K562 (cell line): Measurements from ENCODE around the gene RNASE13. TPM values are rescaled to one million over a fixed set of nuclear protein-coding genes. Genes with fewer than 3 reads are reported as not detected.
A peak's percentile ranks its signal among the peaks of the same experiment; 100 is the strongest.

Source experiments
- HDAC2 ChIP-seq: fragments of 450-650 bp; IDR thresholded peaks from 2 replicates; pipeline ENCODE4 v1.6.1; 2016; ENCODE audit warnings: mild to moderate bottlenecking
- POLR2G ChIP-seq: fragments of 200-400 bp; formaldehyde crosslinking; IDR thresholded peaks from 2 replicates; pipeline ENCODE4 v1.6.1; 2017; ENCODE audit warnings: low read depth, mild to moderate bottlenecking, antibody characterized with exemption, low read length, moderate library complexity
- SMAD2 ChIP-seq: fragments of 150-350 bp; IDR thresholded peaks from 2 replicates; pipeline ENCODE4 v1.6.1; 2014; ENCODE audit warnings: low read depth, mild to moderate bottlenecking, low read length
- SPI1 ChIP-seq: IDR thresholded peaks from 2 replicates; pipeline ENCODE4 v1.6.1; 2011; ENCODE audit warnings: low read depth, low read length, control low read depth, borderline replicate concordance
- THRAP3 ChIP-seq: fragments of 450-650 bp; IDR thresholded peaks from 2 replicates; pipeline ENCODE4 v1.6.1; 2016; ENCODE audit warnings: mild to moderate bottlenecking, inconsistent platforms, borderline replicate concordance
- ZNF253 ChIP-seq: fragments of 250-450 bp; sonication (Bioruptor Pico); conservative IDR thresholded peaks from 2 replicates; pipeline ENCODE4 v1.6.1; 2021; ENCODE audit warnings: mild to moderate bottlenecking
- ZNF699 ChIP-seq: fragments of 250-450 bp; sonication (Bioruptor Pico); IDR thresholded peaks from 2 replicates; pipeline ENCODE4 v1.8.0; 2021; ENCODE audit warnings: mild to moderate bottlenecking, moderate library complexity; ENCODE audit not compliant: insufficient replicate concordance
- polyA plus RNA-seq, 8 experiments: library from polyadenylated mRNA; depleted of rRNA in 4 of 8; stranded (reverse) in 5 of 8; unstranded in 3 of 8; fragments of >200 nt; fragmentation: Nextera tagmentation in 2 of 8; fragmentation: Illumina TruSeq in 1 of 8; extraction: Ambion mirVana in 2 of 8; extraction: Trizol in 1 of 8; gene quantifications; 2 replicates each; pipeline versions ENCODE4 v1.2.1 to v1.2.3, GENCODE V29; 2011 to 2014; ENCODE audit warnings: inconsistent platforms in 1 of 8, missing spikeins in 1 of 8
- total RNA-seq, 7 experiments: library from RNA; depleted of rRNA in 6 of 7; stranded (reverse); fragments of >200 nt in 6 of 7; fragmentation: Illumina TruSeq in 2 of 7; extraction: Trizol in 2 of 7; gene quantifications; 2 replicates each; pipeline versions ENCODE4 v1.2.1 to v1.2.3, GENCODE V29; 2011 to 2021; ENCODE audit warnings: low replicate concordance in 1 of 7
- TF ChIP-seq, protein P1 (sequence below): sonication (generic); formaldehyde crosslinking; IDR thresholded peaks from 2 replicates; pipeline ENCODE4 v1.8.0; 2022; ENCODE audit warnings: mild to moderate bottlenecking, missing genetic modification reagents
- TF ChIP-seq, protein P2 (sequence below): fragments of 200-800 bp; sonication (Bioruptor generic); IDR thresholded peaks from 2 replicates; pipeline ENCODE4 v1.6.1; 2016; ENCODE audit warnings: missing genetic modification characterization, missing compliant biosample characterization
- TF ChIP-seq, protein P3 (sequence below), 2 experiments: fragments of 450-650 bp in 1 of 2; sonication (generic) in 1 of 2; formaldehyde crosslinking; conservative IDR thresholded peaks; 2 replicates each; pipeline versions ENCODE4 v1.4.0 to v1.8.1; 2020 to 2022; ENCODE audit warnings: mild to moderate bottlenecking in 1 of 2, missing genetic modification reagents in 1 of 2

The RNASE13 gene
- total and polyA plus RNA-seq, 9 of the 15 experiments (the other 6 are each of a cell fraction or from before 2014, with no cell fraction given): not detected

DNA sequence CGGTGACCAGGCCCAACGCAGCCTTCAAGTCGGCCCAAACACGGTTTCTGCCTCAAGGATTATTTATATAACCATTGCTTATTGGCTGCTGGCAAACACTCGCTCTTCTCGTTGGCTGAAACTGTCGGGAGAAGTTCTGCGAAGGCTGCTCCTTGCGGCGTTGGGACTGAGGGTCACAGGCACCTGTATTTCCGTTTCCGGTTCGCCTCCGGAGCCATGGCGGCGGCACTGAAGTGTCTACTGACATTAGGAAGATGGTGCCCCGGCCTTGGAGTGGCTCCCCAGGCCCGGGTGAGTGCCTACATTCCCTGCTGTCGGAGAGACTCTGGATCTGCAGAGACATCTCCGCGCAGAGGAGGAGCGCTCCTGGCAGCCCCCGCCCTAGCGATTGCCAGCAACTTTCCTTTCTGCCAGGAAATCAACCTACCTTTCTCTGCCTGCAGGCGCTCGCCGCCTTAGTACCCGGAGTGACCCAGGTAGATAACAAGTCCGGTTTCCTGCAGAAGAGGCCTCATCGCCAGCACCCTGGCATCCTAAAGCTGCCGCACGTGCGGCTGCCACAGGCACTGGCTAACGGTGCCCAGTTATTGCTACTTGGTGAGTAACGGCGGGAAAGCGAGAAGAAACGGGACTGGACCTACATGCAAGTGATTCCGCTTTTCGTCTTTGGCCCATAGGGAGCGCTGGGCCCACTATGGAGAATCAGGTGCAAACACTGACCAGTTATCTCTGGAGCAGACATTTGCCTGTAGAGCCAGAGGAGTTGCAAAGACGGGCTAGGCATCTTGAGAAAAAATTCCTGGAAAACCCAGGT is 44.6 kb downstream of the RNASE13 start, which contains the start of gene METTL17 (continued):
- TF ChIP-seq, protein P1, sequence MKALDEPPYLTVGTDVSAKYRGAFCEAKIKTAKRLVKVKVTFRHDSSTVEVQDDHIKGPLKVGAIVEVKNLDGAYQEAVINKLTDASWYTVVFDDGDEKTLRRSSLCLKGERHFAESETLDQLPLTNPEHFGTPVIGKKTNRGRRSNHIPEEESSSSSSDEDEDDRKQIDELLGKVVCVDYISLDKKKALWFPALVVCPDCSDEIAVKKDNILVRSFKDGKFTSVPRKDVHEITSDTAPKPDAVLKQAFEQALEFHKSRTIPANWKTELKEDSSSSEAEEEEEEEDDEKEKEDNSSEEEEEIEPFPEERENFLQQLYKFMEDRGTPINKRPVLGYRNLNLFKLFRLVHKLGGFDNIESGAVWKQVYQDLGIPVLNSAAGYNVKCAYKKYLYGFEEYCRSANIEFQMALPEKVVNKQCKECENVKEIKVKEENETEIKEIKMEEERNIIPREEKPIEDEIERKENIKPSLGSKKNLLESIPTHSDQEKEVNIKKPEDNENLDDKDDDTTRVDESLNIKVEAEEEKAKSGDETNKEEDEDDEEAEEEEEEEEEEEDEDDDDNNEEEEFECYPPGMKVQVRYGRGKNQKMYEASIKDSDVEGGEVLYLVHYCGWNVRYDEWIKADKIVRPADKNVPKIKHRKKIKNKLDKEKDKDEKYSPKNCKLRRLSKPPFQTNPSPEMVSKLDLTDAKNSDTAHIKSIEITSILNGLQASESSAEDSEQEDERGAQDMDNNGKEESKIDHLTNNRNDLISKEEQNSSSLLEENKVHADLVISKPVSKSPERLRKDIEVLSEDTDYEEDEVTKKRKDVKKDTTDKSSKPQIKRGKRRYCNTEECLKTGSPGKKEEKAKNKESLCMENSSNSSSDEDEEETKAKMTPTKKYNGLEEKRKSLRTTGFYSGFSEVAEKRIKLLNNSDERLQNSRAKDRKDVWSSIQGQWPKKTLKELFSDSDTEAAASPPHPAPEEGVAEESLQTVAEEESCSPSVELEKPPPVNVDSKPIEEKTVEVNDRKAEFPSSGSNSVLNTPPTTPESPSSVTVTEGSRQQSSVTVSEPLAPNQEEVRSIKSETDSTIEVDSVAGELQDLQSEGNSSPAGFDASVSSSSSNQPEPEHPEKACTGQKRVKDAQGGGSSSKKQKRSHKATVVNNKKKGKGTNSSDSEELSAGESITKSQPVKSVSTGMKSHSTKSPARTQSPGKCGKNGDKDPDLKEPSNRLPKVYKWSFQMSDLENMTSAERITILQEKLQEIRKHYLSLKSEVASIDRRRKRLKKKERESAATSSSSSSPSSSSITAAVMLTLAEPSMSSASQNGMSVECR (CRISPR knock-in tag): no peak
- peak; percentile 41; the same call in 1 of the 2 replicates for TF ChIP-seq HDAC2
- TF ChIP-seq ZNF253 (CRISPR knock-in tag): no peak
- TF ChIP-seq, protein P2, sequence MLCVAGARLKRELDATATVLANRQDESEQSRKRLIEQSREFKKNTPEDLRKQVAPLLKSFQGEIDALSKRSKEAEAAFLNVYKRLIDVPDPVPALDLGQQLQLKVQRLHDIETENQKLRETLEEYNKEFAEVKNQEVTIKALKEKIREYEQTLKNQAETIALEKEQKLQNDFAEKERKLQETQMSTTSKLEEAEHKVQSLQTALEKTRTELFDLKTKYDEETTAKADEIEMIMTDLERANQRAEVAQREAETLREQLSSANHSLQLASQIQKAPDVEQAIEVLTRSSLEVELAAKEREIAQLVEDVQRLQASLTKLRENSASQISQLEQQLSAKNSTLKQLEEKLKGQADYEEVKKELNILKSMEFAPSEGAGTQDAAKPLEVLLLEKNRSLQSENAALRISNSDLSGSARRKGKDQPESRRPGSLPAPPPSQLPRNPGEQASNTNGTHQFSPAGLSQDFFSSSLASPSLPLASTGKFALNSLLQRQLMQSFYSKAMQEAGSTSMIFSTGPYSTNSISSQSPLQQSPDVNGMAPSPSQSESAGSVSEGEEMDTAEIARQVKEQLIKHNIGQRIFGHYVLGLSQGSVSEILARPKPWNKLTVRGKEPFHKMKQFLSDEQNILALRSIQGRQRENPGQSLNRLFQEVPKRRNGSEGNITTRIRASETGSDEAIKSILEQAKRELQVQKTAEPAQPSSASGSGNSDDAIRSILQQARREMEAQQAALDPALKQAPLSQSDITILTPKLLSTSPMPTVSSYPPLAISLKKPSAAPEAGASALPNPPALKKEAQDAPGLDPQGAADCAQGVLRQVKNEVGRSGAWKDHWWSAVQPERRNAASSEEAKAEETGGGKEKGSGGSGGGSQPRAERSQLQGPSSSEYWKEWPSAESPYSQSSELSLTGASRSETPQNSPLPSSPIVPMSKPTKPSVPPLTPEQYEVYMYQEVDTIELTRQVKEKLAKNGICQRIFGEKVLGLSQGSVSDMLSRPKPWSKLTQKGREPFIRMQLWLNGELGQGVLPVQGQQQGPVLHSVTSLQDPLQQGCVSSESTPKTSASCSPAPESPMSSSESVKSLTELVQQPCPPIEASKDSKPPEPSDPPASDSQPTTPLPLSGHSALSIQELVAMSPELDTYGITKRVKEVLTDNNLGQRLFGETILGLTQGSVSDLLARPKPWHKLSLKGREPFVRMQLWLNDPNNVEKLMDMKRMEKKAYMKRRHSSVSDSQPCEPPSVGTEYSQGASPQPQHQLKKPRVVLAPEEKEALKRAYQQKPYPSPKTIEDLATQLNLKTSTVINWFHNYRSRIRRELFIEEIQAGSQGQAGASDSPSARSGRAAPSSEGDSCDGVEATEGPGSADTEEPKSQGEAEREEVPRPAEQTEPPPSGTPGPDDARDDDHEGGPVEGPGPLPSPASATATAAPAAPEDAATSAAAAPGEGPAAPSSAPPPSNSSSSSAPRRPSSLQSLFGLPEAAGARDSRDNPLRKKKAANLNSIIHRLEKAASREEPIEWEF (CRISPR knock-in tag): no peak
- TF ChIP-seq THRAP3: no peak
- no peak for TF ChIP-seq SMAD2
- TF ChIP-seq ZNF699 (CRISPR knock-in tag): no peak
- peak; percentile 84 for TF ChIP-seq POLR2G
- TF ChIP-seq, protein P3, sequence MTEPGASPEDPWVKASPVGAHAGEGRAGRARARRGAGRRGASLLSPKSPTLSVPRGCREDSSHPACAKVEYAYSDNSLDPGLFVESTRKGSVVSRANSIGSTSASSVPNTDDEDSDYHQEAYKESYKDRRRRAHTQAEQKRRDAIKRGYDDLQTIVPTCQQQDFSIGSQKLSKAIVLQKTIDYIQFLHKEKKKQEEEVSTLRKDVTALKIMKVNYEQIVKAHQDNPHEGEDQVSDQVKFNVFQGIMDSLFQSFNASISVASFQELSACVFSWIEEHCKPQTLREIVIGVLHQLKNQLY (CRISPR knock-in tag; conservative IDR thresholded peaks at IDR 0.05): no peak
- no peak for TF ChIP-seq SPI1
